SIG-M5 (cell line): Measurements from ENCODE around the gene ERICH2.

Source experiments
- DNase-seq: peaks from one replicate; lab custom pipeline; 2025; lab: John Stamatoyannopoulos, UW

The ERICH2 gene

DNA sequence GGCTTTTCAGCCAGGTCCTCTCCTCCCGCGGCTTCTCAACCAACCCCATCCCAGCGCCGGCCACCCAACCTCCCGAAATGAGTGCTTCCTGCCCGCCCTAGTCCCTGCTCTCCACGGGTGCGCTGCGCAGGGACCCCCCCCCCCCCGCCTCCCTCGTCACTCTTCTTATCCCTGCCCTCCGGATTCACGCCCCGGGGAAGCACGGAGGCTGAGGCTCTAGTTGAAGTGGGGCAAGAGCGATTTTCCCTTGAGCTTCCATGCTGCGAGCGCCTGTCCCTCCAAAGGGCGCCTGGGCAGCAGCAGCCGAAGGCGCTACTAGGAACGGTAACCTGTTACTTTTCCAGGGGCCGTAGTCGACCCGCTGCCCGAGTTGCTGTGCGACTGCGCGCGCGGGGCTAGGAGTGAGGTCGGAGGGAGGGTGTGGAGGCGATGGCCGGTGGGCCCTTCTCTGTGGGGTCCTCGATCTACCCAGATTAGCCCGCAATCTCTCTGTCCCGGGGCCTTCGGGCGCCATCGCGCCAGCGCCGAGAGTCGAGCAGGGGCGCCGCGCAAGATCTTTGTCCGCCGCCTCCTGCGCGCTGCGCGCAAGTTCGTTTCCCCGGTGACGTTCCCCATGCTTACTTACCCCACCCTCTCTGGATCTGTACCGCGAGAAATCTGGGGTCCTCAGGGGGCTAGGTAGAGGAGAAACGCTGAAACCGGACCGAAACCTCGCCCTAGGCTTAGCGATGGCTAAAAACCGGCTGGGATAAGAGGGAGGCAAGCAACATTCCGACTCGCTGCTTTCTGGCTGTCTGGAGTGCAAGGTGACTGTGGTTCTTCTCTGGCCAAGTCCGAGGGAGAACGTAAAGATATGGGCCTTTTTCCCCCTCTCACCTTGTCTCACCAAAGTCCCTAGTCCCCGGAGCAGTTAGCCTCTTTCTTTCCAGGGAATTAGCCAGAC is 47.2 kb downstream of the ERICH2 start:
- DNase-seq = no peak

DNA sequence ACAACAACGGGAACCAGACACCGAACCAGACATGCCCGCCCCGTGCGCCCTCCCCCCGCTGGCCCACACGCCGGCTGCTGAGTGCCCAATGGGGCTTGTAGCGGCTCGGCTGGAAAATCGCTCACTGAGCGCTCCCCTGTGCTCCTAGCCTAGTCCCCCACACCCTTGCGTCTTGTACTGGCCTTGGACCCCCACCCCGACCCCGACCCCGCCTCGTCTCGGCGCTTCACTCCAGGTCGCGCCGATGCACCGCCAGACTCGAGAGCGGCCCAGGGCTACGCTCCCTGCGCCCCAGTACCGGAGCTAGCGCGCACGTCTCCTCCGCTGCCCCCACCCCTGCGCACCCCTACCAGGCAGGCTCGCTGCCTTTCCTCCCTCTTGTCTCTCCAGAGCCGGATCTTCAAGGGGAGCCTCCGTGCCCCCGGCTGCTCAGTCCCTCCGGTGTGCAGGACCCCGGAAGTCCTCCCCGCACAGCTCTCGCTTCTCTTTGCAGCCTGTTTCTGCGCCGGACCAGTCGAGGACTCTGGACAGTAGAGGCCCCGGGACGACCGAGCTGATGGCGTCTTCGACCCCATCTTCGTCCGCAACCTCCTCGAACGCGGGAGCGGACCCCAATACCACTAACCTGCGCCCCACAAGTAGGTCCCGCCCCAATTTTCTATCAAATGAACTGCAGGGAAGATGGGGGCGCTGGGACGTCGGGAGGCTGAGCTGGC is 48.0 kb downstream of the ERICH2 start:
- DNase-seq = no peak

DNA sequence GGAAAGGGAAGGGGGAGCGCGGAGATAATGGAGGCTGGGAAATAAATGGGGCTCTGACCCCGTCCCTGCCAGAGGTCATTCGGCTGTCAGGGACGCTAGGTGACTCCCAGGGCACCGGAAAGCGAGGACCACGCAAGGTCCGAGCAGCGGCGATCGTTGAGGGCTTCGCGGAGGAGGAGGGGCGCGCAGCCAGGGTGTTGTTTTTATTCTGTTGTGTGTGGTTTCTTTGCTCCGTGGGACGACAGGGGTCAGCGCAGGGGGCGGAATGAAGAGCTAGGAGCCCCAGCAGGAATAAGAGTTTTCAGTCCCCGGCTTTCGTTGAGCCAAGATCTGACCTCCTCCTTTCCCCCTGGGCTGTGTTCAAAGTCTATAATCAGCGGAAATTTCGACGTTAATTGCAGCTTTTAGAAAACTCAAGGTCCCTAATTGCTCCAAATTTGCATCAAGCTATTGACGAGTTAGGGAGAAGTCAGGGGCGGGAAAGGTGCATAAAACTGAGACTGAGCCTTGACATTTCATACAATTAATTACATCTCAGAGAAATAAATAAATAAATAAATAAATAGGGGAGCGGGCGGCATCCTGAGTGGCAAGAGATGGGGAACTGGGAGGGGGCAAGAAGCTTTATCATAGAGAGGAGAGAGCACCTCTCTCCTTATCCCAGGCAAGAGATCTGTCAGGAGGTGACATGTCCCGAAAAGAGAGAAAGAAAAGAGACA is 48.7 kb downstream of the ERICH2 start:
- DNase-seq = no peak

DNA sequence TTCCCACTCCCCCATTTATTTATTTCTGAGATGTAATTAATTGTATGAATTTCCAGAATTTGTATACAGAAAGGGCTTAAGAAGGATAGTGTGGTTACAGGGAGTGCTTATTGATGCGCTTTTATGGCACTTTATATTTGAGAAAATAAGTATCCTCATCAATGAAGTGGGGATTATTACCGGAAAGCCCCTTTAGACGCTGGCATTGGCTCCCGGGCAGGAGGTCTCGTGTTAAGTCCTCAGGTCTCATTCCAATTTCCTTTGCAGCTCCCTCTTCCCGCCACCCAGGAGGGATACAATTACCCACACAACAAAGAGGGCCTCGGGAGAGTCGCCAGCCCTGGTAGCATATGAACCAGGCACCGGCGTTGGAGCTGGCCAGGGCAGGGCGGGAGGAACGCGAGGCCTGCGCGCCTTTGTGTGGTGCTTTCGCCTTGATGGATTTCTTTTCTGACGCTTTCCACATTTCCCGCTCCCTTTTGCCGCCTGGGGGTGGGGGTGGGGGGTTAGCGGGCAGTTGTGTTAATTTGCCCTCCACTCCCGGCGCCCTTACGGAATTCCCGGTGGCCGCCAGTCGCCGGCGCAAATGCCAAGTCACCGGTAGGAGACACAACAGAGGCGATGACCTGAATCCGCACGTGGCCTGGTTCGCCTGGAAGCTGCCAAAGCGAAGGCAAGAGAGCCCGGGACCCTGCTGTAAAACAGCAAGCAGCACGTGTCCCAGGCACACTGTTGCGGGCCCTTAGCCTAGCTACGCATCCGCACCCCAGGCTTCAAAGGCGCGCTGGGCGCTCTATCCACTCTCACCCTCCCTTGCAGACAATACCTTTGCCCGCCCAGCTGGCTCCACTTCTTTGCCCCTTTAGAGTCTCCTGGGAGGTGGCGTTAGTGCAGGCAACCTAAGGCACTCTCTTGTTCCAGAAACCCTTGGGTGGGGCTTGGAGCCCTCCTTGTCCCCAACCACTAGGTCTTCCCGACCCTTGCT is 49.8 kb downstream of the ERICH2 start:
- no peak for DNase-seq

DNA sequence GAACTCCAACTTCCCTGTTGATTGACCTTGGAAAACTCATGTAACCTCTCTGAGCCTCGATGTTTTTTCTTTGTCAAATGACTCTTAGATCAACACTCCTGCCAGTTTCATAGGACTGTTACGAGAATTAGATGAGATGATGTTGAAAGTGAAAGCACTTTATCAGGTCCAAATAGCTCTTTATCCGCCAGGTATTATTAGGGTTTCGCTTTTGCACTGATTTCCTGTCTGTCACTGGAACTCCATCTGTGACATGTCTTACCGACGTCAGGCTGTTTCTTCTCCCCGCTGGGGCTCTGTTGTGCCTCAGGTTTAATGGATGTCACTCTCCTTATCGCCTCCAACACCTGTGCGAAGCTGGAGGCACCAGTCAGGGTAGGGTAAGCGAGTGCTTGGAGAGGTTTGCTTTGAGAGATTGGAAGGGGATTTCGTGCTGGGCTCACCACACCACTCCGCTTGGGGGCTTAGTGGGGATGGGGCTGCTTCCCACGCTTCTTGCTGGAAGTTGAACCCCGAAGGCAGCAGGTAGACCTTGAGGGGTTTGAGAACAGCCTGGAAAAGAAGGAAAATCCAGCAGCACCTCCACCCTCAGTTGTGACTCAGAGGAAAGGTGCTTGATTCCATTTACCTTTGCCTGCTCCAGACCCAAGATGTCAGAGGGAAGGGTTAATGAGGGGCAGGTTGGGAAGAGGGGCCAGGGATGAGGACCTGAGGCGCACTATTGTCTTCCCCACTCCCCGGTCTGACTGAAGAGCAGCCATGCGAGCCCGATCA is 50.8 kb downstream of the ERICH2 start:
- DNase-seq = no peak

DNA sequence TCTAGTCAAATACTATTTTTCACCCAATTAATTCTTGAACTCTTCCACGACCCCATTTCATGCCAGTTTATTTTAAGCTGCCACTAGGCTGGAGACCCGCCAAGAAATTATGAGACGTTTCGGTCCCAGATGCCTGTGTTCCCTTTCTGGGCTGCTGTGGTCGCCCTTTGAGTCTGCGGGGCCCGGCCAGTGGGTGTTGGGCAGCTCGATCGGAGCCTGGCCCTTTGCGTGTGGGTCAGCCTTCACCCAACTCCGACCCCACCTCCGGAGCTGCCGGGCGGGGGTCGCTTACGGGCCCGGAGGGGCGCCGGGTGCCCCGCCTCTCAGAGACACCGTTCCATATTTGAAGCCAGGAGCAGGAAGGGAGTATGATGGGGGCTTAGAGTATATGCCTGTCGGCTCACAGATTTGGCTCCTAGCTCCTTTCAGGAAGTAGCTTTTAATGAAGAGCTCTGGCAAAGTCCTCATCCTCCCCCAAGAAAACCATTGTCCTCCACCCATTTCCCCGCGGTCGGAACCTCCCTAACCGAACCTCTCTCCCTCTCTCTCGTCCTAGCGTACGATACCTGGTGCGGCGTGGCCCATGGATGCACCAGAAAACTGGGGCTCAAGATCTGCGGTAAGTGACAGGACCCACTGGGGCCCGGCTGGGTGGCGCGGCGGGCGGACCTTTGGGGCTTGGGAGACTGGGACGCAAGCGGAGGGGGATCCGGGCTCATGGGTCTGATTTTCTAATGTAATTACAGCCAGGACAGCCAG is 51.5 kb downstream of the ERICH2 start:
- no peak for DNase-seq

DNA sequence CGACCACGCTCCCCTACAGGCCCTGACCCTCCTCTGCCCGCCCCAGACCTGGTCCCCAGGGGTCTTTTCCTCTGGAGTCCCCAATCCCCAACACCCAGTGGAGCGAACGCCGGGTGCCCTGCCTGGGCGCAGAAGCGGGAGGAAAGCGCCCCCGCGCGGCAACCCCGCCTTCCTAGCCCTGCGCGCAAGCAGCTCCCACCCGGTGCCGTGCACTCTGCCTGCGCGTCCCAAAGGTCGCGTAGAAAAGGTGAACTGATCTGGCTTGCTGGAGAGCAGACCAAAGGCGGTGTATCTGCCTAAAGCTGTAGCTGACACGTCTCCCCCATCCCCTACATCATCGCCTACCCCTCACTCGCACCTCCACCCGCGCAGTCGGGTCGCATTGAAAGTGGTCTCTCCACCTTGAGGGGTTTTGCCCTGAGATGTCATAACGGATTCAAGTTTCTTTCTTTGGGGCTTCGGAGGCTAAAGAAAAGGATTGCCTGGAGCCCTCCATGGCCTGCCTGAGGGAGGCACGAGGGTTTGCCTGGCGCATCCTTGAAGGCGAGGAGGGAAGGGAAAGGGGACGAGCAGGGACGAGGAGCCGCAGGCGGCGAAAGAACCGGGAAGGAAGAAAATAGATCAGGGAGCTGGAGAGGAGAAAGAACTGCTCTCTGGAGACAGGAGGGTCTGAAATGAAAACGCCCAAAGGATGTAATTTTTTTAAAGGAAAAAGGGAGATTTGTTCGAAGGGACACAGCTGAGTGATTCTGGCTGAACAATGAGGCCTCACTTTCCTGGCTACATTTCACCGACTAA is 52.3 kb downstream of the ERICH2 start:
- DNase-seq = no peak

DNA sequence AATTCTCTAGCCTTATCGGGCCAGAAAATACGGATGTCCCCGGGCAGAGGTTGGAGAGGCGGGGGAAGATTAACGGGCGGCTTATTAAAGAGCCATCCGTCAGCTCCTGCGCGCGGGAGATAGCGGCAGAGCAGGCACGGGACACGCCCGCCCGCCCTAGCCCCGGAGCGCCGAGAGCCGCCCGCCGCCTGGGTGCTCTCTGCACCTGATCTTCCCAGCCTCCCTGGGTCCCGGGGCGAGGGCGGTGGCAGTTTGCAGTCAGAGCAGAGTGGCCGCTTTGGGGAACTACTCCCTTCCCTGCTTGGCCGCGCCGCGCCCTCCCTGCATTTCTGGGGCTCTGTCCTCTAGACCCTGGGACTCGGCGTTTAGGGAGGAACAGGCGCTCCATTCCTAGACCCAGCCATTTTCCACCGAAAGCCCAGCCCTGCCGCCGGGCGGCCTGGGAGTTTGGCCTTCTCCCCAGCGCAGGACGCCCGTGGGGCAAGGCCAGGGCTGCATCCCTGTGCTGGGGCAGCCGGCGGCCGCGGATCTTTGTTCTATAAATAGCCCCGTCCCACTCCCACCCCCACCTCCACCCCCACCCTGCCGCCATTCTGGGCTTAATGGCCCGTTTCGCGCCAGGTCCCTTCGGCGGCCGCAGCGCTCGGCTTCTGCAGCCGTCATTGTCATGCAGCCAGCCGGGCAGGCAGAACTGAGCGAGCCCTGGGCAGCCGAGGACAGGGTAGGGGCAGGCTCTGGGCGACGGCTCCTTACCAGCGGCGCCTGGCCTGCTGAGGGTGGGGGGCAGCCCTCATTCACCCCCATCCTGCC is 53.1 kb downstream of the ERICH2 start:
- no peak for DNase-seq

DNA sequence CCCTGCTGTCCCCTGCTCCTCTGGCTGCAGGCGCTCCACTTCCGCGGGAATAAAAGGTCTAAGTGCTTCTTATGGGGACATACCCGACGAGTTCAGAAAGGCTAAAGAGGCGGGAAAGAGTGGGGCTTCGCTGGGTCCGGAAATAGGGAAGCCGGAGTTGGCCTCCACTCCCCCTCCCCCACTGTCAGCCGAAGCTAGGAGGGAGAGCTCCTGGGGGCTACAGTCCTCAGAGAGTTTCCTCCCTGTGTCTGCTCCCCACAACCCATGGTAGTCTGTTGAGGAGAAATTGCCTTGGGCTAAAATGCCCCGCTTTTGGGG is 53.7 kb downstream of the ERICH2 start:
- DNase-seq = no peak

DNA sequence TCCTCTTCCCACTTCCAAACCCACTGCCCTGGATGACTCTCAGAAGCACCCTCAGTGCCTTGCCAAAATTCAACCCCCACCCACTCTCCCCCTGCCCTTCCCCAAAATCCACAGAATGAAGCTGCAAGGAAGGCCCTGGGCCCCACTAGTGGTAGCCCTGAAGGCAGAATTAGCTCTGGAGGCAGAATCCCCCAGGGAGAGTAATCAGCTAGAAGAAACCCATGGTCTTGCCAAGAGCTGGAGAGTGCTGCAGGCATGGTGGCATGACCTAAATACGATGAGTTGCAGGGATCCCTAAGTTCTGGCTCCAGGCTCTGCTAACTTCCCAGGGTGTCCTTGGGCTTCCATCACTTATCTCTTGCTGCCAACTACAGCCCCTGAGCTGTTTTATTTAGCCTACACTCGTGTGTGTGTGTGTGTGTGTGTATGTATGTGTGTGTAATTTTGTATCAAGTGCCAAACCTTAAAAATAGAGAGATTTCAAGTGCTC is 54.4 kb downstream of the ERICH2 start:
- no peak for DNase-seq

DNA sequence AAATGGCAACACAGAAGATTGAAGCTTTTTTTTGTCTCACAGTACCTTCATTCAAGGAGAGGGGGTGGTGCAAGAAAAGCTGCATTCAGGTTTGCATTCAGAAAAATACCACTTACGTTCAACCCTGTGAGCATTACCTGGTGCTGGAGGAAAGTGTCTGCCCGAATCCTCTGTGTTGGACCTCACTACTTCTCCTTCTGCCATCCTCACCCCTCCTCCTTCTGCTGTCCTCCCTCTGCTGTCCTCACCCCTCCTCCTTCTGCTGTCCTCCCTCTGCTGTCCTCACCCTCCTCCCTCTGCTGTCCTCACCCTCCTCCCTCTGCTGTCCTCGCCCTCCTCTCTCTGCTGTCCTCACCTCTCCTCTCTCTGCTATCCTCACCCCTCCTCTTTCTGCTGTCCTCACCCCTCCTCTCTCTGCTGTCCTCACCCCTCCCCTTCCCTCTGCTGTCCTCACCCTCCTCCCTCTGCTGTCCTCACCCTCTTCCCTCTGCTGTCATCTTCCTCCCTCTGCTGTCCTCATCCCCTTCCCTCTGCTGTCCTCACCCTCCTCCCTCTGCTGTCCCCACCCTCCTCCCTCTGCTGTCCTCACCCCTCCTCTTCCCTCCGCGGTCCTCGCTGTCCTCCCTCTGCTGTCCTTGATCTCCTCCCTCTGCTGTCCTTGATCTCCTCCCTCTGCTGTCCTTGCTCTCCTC is 57.8 kb downstream of the ERICH2 start:
- DNase-seq = no peak

DNA sequence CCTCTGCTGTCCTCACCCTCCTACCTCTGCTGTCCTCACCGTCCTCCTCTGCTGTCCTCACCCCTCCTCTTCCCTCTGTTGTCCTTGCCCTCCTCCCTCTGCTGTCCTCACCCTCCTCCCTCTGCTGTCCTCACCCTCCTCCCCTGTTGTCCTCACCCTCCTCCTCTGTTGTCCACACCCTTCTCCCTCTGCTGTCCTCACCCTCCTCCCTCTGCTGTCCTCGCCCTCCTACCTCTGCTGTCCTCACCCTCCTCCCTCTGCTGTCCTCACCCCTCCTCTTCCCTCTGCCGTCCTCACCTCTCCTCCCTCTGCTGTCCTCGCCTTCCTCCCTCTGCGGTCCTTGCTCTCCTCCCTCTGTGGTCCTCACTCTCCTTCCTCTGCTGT is 58.3 kb downstream of the ERICH2 start:
- DNase-seq = no peak

DNA sequence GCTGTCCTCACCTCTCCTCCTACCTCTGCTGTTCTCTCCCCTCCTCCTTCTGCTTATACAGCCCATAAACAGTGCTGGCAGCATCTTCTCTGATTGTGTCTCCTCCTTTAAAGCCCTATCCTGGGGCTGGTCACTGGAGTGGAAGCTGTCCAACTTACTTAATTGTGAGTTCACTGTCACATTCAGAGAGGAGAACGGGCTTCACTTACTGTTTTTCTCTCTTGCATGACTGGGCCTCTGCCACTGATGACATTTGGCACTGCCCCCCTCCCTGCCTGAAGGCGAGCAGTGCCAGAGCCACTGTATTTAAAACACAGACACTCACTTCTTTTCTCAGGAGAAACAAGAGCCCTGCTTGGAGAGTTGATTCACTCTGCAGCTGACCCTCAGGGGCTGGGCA is 58.9 kb downstream of the ERICH2 start:
- DNase-seq = no peak

DNA sequence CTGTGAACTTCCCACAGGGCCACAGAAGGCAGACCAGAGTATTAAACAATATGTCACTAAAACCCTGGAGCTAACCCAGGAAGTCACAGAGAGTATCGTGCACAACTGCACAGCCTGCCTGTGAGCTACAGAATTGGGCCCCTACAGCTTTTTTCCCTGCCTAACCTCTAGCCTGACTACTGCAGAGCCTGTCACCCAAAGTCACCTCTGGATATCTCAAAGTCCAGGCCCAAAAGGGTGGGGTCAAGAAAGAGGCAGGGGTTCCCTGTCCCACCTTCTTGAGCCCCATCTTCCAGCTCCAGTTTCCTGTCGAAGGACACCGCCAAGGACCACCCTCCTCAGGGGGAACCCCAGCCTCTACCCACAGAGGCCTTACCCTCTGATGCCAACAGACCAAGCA is 60.0 kb downstream of the ERICH2 start:
- no peak for DNase-seq

DNA sequence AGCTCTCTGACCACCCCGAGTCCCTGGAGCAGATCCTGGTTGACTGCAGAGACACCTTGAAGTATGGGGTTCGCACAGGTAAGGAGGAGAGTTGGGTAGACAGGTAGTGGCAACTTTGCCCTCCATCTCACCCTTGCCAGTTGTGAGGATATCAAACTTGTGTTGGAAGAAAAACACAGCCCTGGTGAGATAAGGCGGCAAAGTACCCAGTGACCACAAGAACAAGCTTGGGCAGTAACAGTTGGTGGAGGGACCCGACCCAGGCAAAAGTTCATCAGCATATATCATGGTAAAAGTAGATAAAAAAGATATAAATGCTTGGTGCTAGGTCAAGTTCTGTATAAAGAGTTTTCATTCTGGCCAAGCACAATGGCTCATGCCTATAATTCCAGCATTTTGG is 60.9 kb downstream of the ERICH2 start:
- DNase-seq = no peak

DNA sequence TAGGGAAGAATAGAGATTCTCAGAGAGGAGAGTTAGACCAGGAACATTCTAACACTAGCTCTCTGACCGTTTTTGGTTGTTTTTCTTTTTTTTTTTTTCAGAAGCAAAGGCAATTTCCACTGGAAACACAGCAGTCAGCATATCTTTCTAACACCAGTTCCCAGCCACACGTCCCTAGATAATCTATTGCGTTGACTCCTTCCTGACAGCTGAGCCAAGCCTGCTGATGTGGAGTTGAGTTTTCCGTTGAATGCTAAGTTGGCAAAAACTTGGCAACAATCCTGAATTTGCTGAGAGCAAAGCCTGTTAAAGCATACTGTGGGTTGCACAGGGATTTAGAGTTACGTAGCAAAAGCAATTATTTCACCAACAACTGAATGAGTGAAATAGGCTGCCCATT is 65.8 kb downstream of the ERICH2 start:
- no peak for DNase-seq

DNA sequence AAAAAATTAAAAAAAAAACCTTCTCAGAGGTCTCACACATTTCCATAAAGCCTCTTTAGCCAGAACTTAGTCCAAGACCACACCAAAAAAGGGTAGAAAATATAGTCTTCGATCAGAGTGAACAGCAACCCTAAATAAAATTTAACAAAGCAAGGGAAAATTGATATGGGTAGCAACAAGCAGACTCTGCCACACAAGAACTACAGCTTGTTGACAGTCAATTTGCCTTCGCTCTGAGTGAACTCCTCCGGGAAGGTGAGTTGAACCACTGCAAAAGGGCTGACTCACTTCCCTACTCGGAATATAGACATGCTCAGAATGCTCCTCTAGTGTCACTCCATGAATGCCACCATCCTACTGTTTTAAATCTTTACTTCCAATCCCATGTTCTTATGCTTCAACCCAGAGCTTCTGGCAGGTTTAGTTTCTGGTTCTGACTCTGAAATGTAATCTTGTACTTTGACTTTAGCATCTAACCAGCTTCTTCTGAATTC is 70.6 kb downstream of the ERICH2 start:
- DNase-seq = no peak

DNA sequence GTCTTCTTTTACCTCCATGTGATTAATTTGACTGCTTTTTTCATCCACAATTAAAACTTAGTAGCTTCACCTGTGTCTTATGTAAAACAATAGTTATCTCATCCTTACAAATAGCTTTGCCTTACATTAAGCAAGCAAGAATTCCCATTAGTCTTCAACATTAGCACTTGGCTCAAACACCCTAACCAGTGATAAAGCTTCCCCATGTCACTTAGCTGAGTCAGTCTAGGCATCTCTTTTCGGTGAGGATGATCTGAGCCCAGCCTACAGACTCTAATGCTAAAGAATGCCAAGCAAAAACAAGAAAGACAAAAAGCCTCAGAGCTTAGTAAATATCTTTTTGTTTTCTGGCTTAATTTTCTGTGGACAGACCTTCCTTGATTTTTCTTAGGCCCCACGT is 72.6 kb downstream of the ERICH2 start:
- DNase-seq = no peak
